Measurements from ENCODE around the gene RPS23.

RPS23 gene

DNA sequence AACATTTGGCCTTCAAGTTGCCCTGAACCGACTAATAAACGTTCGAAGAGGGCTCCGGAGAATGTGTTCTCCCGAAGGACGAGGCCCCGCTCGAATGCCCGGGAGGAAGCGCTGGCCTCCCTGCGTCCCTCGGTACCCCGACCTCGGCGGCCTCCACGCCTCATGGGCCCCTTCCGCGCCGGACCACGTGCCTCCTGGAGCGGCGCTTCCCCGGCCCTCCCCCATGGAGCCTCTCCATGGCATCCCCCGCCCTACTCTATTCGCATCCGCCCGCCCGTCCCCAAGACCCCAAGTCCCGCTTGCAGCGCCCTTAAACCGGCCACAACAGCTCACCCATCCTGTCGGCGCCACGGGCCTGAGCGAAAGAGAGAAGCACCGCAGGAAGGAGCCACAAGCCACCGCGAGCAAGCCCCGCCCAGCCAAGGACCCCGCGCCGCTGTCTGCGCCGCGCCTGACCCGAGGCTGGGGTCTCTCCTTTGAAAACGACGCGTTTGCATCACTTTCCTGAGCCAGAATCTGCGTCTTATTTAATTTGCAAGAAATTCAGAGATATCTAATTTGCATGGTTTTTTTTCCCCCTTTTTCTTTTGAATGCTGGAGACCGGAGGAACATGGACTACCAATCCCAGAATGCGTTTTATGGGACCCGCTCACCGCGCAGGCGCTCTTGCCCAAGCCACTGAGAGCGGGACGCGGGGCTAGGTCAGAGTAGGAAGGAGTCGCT, at the start of gene RPS23:
Gene RPS23 (minus strand): TSS at position 368 of the 724 bp plus-strand sequence. CDS start 31 bp downstream, at position 337.
- FAIRE-seq, result peak; percentile 88

DNA sequence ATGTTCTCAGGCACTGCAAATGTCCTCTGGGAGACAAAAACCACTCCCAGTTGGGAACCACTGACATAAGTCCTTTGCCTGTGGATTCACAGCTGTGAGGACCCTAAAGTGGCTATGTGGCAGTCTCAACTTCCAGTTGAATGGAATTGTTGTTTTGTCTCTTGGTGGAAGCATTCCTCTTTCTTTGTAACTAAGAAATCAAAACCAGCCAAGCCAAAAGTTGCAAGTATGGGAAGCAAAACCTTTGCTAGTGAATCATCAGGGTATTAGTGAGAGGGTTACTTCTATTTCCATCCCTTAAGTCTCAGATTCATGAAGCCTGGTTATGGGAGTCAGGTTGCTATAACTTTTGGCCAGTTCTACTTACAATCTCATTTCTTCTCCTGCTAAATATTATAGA, 49.8 kb upstream of the RPS23 start:
- no peak for FAIRE-seq

DNA sequence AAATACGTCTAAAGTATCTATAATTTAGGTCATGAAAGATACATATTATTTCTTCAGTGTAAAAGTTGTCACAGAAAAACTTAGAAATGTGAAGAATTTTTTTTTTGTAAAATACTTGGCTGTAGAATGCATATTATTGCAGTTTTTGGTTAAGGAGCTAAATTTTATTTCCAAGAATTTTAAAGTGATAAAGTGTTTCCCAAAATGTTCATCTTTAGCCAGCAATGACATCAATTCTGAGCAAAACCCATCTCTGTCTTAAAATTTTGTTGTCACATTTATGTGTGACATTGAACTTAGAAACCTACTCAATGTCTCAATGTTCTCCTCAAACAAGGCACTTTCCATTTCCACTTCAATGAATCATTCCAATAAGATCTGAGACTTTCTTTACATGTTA, 47.8 kb upstream of the RPS23 start:
- no peak for FAIRE-seq

DNA sequence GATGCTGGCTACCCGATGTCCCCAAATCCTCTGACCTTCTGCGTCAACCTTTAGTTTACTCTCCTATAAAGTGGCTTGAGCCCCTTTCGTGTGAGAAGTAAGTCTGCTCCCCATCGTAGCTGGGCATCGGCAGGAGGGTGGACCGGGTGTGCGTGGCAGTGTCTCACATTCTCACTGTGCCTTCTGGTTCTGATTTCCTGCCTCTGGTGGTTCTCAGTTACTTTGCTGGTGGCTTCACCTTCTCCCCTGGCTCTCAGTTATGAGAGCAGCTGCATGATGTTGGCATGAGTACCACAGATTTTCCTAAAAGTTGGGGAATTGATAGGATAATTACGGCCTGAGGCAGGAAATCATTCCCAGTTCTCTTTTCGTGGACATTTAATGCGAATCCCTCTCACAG, 47.0 kb upstream of the RPS23 start:
- no peak for FAIRE-seq

DNA sequence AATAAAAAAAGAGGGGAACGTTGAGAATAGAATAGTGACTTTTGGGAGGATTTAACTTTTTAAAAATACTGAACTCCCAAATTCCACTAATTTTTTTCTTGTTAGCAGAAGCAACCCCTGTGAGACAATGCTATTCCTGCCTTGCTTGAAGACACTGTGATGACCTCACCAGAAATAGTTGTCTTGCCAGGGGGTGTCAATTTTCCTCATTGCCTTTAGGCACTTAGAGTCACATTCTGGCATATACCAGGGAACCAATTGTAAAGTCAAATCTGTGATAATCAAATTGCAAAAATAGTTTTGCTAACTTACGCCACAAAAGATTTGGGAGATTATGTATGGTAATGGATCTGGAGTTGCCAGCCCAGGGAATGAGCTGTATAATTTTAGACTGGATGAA, 42.8 kb upstream of the RPS23 start:
- FAIRE-seq, result no peak

DNA sequence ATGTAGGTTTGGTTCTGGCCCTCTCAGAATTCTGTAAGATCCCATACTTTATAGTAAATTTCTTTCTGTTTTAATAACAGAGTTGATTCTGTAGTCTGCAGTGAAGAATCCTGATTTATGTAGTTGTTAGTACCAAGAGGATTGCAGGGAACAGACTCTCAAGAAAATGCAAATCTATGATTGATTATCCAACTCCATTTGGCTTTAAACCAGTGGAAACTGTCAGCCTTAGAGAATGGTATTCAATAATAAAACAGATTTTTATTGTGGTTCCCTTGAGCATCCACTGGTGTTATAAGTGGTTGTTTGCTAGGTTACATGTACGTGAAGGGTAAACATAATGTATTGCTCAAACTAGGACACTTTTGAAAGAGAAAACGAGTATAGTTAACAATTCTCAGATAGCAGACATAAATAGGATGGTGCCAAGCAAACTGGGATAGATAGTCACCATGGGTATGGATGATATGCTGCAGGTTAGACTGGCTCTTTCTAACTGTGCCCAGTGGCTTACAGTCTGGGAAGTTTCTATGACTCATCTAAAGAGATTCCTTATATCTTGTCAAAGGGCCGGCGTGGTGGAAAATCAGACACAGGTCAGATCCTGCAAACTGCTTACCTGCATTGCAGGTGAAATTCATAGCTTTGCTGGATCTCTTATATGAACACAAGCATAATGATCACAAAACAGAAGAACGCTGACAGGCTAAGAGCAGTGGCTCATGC, 41.7 kb upstream of the RPS23 start:
- no peak for FAIRE-seq

DNA sequence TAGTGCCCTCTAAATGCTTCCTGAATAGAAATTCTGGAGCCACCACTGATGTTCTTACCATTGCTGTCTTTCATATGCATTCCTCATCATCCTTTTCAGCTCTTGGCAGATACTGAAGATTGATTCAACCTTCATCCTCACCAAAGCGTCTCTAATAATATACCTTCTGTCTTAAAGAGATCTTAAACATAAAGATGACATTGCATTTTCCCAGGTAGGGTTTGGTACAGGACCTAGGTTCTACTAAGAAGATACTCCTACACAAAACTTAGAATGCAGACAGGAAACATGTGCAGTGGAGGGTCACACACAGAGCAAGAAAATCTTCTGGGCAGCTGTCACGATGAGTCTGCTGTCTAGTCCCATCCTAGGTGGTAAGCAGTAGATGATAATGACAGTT, 41.0 kb upstream of the RPS23 start:
- no peak for FAIRE-seq

DNA sequence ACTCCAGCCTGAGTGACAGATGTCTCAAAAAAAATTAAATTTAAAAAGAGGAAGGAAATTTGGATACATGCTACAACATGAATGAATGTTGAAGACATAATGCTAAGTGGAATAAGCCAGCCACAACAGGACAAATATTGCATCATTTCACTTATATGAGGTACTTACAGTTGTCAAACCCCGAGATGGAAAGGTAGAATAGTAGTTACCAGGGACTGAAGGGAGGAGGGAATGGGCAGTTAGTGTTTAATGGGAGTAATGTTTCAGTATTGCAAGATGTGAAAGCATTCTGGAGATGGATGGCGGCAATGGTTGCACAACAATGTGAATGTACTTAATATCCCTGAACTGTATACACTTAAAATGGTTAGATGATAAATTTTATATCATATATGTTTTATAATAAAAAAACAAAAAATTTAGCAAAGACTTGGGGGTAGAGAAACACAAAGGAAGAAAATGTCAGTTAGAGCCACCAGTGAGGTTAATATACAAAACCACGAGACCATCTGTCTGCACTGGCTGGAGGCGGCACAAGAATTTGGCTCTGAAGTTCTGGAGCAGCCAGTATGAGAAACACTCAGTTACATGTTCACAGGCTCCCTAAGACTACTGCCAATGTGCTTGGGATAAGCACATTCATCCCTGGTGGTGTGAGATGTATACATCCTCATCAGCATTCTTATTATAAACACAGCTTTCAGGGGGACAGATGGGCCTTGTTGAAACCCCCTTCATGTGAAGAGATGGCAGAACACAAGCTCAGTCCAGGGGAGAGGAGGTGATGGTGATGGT, 37.0 kb upstream of the RPS23 start:
- FAIRE-seq, result no peak

DNA sequence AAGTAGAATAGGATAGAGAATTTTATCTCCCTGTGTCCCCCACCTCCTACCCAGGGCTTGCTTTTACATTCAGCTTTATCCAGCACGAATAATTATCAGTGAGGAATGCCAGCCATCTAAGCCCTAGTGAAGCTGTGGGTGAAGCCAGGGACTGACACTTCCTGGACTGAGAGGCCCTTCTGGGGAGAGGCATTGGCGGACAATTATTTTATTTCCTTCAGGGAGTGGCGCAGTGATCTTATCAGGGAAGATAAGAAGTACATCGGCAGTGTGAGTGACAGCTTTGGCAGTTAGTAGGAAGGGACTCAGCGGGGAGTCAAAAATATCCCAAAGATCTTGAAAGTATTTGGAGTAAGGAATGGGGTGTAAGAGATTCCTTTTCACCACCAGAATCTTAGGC, 34.9 kb upstream of the RPS23 start:
- FAIRE-seq, result no peak

DNA sequence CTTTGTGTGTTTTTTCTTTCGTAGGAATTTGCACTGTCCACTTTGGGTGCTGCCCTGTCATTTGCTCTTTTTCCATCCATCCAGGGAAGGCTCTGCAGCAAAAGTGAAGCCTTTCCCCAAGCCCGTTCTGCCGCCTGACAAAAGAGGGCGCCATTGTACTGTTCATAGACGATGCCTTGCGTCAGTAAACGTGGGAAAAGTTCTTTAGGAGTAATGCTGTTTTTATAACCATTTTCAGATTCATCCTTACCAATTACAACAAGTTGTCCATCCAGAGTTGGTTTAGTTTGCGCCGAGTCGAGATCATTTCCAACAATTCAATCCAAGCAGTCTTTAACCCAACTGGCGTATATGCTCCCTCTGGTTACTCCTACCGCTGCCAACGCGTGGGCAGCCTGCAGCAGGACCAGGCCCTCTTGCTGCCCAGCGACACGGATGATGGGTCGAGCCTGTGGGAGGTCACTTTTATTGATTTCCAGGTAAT, 34.3 kb upstream of the RPS23 start:
- FAIRE-seq, result no peak

DNA sequence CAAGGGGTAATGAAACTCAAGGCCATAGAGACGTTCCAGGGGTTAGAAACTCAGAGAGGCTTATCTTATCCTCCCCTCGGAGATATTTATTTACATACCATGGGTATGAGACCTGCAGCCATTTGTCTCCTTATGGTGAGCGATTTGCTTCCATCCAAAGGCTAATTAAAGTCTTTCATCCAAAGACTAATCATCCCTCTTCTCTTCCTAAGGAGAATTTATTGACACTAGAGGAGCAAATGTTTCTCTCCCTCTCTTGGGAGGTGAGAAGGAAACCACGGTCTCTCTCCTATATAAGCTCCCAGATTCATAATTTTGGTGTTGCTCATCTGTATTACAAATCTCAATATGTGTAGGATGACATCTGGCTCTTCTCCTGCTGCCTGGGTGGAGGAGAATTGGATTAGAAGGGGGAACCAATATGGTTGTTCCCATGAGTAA, 31.0 kb upstream of the RPS23 start:
- FAIRE-seq, result no peak

DNA sequence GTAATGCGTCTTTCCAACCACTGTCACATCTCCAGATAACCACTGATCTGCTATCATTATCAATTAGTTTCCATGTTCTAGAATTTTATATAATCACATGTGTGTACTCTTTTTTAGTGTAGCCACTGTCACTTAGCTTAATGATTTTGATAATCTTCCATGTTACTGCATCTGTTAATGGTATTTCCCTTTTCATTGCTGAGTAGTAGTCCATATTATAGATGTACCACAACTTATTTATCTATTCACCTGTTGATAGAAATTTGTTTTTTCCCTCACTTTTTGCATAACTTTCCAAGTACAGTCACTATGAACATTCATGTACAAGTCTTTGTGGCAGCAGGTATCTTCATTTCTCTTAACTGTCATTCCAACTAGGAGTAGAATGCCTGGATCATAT, 30.3 kb upstream of the RPS23 start:
- no peak for FAIRE-seq

DNA sequence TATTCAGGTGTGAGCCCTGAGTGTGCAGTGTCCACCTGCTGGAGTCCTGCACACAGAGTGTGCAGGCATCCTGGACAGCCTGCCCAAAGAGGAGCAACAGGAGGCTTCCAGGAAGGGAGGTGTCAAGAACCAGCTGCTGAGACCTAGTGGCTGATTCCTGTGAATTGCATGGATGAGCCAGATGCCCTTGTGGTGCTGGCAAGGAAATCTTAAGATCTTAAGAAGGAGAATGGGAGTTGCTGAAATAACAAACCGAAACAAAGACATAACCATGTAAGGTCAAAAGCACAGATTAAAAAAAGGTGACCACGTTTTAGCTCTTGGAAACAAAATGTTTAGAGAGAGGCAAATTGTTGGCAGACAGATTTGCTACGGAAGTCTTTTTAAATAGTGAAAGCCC, 29.3 kb upstream of the RPS23 start:
- FAIRE-seq, result no peak

DNA sequence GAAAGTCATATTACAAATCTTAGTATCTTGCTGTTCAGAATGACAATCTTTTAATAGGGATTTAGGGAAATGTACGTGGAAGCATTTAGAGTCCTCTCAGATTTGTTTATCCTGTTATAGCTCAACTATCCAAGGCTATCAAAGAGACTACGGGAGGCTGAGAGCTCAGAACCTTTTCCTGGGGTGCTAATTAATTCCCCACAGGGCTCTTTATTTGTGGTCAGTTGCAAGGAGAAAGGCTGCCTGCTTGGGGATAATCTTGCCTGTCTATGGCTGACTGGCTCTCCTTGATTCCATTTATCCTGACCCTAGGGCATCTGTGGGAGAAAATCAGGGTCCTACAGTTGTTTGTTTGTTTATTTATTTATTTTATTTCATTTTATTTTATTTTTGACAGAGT, 28.0 kb upstream of the RPS23 start:
- FAIRE-seq, result no peak

DNA sequence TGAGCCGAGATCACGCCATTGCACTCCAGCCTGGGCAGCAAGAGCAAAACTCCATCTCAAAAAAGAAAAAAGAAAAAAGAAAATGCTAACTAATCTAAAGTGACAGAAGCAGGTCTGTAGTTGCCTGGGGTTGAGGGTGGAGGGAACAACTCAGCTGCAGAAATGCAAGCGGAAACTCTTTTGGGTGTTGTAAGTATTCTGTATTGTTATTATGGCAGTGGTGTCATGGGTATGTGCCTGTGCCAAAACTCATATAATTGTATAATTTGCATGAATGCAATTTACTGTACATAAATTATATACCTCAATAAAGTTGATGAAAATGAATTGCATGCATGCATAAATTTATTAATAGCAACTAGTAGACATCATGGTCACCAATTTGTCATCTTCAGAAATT, 23.0 kb upstream of the RPS23 start:
- no peak for FAIRE-seq

DNA sequence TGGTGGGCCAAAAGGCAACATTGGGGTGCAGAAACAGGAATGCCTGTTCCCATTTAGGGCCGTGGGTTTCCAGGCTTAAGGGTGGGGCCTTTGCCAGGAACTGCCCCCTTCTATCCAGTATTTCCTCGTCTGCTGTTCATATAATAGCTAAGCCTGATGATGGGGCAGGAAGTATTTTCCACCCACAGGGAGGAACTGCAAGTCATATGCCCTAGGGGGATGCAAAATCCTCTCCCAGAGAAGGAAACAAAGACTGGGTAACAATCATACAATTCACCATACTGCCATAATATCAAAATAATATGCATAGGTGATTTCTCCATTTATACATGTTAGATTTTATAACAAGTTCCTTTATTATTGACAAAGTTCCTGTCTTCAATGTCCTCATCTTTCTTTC, 20.5 kb upstream of the RPS23 start:
- FAIRE-seq, result no peak

DNA sequence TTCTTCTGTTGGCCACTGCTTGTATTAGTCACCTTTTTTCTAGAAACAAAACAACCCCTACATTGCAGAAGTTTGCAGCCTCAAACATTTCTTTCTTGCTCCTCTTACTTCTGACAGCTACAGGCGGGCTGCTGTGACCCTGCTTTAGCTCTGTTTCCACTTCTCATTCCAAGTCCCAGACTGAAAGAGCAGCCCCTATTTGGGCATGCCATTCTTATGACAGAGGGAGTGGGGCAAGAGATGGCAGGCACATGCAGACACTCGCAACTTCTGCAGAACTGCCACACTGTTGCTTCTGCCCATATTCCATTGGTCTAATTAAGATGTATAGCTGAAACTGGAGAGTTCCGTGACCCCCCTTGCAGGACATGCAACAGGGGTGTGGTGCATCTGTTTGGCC, 19.6 kb upstream of the RPS23 start:
- no peak for FAIRE-seq

DNA sequence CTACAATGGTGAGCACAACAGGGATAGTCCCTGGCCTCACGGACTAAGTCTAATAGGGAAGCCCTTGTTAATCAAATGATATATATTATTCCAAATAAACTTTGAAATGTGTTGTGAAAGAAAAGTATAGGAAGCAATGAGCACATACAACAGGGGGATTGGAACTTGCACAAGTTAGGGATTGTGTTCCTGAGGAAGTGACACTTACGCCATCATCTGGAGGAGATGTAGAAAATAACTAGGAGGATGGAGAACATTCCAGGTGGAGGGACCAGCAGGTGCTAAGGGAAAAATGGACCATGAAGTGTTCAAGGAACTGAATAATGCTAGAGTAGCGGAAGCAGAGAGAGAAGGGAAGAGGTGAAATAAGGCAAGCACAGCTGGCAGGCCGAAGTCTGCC, 18.8 kb upstream of the RPS23 start:
- FAIRE-seq, result no peak

DNA sequence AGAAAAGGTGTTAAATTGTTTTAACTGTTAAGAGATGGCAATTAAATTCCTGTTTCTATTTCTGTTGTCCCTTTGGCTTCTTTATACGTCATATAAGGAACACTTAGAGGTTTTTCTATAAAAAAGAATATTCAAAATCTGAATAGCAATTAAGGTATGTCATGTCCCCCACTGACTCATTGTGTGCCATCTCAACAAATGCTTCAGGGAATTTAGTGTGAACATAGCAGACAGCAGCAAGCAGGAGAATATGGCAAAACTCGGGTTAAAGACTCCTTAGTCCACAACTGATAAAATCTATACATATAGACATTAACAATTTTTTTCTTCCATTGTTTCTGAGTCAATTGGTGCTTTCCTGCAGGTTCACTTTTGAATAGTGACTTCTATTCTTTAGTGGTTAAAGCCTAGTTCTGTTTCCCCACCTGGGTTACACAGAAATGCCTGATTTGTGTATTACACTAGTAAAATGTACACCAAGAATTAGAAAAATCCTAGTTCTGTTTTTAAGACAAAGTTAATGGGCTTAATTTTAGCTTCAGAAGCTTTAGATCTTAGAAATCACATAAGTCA, 17.9 kb upstream of the RPS23 start:
- no peak for FAIRE-seq

DNA sequence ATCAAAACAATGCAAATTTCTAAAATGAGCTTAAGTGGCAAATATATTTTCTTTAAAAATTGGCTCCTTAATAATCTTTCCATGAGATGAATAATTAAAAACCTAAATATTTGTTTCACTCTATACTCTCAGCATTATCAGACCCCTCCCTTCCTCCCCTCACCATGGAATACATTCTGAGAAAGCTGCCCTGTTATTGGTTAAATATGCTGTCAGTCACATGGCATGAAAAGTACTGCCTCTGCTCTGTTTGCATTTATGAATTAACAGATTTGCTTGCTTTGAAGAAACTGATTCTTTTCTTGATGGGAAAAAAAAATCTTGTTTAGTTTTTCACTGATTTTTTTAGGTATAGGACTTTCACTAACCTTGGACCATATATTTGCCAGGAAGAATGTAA, 17.0 kb upstream of the RPS23 start:
- FAIRE-seq, result no peak

DNA sequence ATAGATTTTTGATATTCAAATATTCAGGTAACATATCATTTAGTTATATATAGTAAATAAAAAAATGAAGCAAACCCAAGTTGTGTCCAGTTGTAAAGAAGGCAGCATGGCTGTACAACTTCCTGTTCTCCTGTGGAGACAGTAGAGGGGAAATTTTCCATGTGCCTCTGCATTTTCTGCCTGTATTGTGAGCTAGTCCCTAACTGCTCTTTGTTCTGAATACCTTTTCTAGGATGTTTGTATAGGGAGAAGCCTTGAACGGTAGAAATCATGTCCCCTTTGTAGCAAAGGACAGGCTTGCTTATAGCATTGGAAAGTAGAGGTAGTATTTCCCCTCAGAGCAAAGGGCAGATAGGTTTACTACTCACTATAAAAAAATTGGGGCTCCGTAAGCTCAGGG, 13.3 kb upstream of the RPS23 start:
- no peak for FAIRE-seq

DNA sequence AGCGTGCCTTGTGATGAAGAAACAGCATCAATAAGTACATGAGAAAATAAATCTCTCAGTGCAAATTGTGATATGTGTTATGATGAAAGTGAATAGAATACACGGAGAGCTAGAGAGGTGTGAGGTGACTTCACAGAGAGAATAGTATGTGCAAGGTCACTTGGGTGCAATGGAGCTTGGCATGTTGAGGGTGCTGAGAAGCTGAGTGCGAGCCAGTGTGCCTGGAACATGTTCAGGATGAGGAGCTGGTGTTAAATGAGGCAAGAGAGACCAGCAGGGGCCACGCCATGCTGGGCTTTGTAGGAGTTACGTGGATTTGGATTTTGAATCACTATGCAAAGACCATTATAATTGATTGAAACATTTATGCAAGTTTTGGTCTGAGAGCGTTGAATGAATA, 12.8 kb upstream of the RPS23 start:
- no peak for FAIRE-seq

DNA sequence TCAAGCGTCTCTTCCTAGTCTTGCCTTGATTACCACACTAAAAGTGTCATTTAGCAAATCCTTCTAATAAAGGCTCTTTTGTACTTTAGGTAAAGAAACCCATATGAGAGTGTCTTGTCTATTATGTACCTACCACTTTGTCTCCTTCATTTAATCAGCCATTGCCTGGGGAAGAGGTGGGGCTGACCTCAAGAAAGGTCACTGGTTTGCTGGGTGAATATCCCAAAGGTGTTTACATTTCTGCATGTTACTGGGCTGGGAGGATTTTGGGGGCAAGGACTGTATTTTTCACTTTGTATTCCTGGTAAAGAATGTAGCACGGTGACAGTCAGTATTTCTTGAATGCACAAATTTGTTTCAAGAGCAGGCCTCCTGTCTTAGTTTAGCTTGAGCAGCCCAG, 11.9 kb upstream of the RPS23 start:
- FAIRE-seq, result no peak
